Measurements from ENCODE around the gene KIR2DL1. TPM values are rescaled to one million over a fixed set of nuclear protein-coding genes. Genes with fewer than 3 reads are reported as not detected.

KIR2DL1 gene
- total and polyA plus RNA-seq, 10 of the 15 experiments (the other 5 are each of a cell fraction or from before 2014, with no cell fraction given): 0.35 TPM; not detected in 9

DNA sequence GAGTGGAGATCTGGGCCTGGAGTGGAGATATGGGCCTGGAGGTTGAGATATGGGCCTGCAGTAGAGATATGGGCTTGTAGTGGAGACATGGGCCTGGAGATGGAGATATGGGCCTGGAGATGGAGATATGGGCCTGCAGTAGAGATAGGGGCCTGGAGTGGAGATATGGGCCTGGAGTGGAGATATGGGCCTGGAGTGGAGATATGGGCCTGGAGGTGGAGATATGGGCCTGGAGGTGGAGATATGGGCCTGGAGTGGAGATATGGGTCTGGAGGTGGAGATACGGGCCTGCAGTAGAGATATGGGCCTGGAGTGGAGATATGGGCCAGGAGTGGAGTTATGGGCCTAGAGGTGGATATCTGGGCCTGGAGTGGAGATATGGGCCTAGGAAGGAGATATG lies 30.9 kb upstream of the KIR2DL1 start:
- 24% methylated on average over 1 of the region's 1 CpG for WGBS (ENCODE audit: insufficient coverage, insufficient replicate concordance, low lambda C conversion rate, missing lambda C conversion rate)
- FAIRE-seq (no peak), ATAC-seq (no peak), DNase-seq (ENCODE audit: low read depth, low spot score) (no peak)
- in situ Hi-C loops (cut with MboI) (loop anchor here (5.0 kb wide), 1 partner anchor 109 kb away; no protein-coding TSS in a partner anchor), intact Hi-C loops (cut with micrococcal nuclease; ENCODE audit: unreplicated experiment) (loop anchor here (2.0 kb wide), 1 partner anchor 110 kb away; no protein-coding TSS in a partner anchor)
- ChIA-PET CTCF (no interaction called here), RAD21 (ENCODE audit: unreplicated experiment) (no interaction called here), POLR2A (no interaction called here), SMC1A (ENCODE audit: uncharacterized antibody, unreplicated experiment) (no interaction called here)
- no peaks in the 10 kb centered on the region for H3K36me3 ChIP-seq (ENCODE audit: control insufficient read depth in 2 of 2, insufficient read depth in 2 of 2, low read length in 1 of 2)
- no peak overlapping the region for H2AFZ ChIP-seq (ENCODE audit: control insufficient read depth, low read depth, low read length)
- no peaks in the 10 kb centered on the region for H3K9me3 ChIP-seq (replicated peaks; ENCODE audit: control insufficient read depth, insufficient read depth, low read length)
- H3K4me1 ChIP-seq (ENCODE audit: control insufficient read depth, insufficient read depth, low read length): no peaks in the 10 kb centered on the region
- no TSS peak for BruUV-seq (replicated peaks)
- no peak overlapping the region for H3K9ac ChIP-seq (ENCODE audit: control insufficient read depth, insufficient read depth, low read length)
- no peaks in the 10 kb centered on the region for H3K27me3 ChIP-seq (replicated peaks in 1 of 2; ENCODE audit: control insufficient read depth in 2 of 2, insufficient read depth in 2 of 2, low read length in 1 of 2)
- no peaks in the 10 kb centered on the region for H3K79me2 ChIP-seq (ENCODE audit: control insufficient read depth, insufficient read depth, low read length)
- H3K4me3 ChIP-seq: no peak overlapping the region
- H4K20me1 ChIP-seq (ENCODE audit: control insufficient read depth, insufficient read depth): no peaks in the 10 kb centered on the region
- TF ChIP-seq RELA (IDR thresholded peaks at IDR 0.05; ENCODE audit: borderline replicate concordance, partially characterized antibody) (no peak), SIN3A (IDR thresholded peaks at IDR 0.05; ENCODE audit: low read depth, low read length) (no peak), EGR1 (IDR thresholded peaks at IDR 0.05; ENCODE audit: borderline replicate concordance in 1 of 2, low read depth in 2 of 2, low read length in 2 of 2) (no peak), PAX8 (IDR thresholded peaks at IDR 0.05) (no peak), WRNIP1 (IDR thresholded peaks at IDR 0.05; ENCODE audit: borderline replicate concordance, low read depth, low read length) (no peak), MYC (IDR thresholded peaks at IDR 0.05; ENCODE audit: insufficient read depth, insufficient read length, insufficient replicate concordance, low read length, severe bottlenecking) (no peak), SMAD5 (IDR thresholded peaks at IDR 0.05; ENCODE audit: low read depth) (no peak), ZNF274 (IDR thresholded peaks at IDR 0.05; ENCODE audit: insufficient read depth, insufficient read length) (no peak), KDM1A (IDR thresholded peaks at IDR 0.05; ENCODE audit: borderline replicate concordance) (no peak), CHD1 (IDR thresholded peaks at IDR 0.05; ENCODE audit: low read depth, low read length) (no peak), CBX5 (IDR thresholded peaks at IDR 0.05; ENCODE audit: low read depth) (no peak), POLR2AphosphoS5 (IDR thresholded peaks at IDR 0.05; ENCODE audit: low read length) (no peak)
- TF ChIP-seq, protein P1, sequence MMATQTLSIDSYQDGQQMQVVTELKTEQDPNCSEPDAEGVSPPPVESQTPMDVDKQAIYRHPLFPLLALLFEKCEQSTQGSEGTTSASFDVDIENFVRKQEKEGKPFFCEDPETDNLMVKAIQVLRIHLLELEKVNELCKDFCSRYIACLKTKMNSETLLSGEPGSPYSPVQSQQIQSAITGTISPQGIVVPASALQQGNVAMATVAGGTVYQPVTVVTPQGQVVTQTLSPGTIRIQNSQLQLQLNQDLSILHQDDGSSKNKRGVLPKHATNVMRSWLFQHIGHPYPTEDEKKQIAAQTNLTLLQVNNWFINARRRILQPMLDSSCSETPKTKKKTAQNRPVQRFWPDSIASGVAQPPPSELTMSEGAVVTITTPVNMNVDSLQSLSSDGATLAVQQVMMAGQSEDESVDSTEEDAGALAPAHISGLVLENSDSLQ (IDR thresholded peaks at IDR 0.05): no peak
- TF ChIP-seq, protein P2, sequence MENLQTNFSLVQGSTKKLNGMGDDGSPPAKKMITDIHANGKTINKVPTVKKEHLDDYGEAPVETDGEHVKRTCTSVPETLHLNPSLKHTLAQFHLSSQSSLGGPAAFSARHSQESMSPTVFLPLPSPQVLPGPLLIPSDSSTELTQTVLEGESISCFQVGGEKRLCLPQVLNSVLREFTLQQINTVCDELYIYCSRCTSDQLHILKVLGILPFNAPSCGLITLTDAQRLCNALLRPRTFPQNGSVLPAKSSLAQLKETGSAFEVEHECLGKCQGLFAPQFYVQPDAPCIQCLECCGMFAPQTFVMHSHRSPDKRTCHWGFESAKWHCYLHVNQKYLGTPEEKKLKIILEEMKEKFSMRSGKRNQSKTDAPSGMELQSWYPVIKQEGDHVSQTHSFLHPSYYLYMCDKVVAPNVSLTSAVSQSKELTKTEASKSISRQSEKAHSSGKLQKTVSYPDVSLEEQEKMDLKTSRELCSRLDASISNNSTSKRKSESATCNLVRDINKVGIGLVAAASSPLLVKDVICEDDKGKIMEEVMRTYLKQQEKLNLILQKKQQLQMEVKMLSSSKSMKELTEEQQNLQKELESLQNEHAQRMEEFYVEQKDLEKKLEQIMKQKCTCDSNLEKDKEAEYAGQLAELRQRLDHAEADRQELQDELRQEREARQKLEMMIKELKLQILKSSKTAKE (IDR thresholded peaks at IDR 0.05; ENCODE audit: low read depth, poor library complexity, severe bottlenecking): no peak
- TF ChIP-seq, protein P3, sequence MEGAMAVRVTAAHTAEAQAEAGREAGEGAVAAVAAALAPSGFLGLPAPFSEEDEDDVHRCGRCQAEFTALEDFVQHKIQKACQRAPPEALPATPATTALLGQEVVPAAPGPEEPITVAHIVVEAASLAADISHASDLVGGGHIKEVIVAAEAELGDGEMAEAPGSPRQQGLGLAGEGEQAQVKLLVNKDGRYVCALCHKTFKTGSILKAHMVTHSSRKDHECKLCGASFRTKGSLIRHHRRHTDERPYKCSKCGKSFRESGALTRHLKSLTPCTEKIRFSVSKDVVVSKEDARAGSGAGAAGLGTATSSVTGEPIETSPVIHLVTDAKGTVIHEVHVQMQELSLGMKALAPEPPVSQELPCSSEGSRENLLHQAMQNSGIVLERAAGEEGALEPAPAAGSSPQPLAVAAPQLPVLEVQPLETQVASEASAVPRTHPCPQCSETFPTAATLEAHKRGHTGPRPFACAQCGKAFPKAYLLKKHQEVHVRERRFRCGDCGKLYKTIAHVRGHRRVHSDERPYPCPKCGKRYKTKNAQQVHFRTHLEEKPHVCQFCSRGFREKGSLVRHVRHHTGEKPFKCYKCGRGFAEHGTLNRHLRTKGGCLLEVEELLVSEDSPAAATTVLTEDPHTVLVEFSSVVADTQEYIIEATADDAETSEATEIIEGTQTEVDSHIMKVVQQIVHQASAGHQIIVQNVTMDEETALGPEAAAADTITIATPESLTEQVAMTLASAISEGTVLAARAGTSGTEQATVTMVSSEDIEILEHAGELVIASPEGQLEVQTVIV (IDR thresholded peaks at IDR 0.05; ENCODE audit: borderline replicate concordance, partially characterized antibody): no peak
- no peak overlapping the region for H3K4me2 ChIP-seq (ENCODE audit: control insufficient read depth, insufficient read depth)
- no peak overlapping the region for H3K27ac ChIP-seq (ENCODE audit: control insufficient read depth, insufficient read depth)
